ENCODE data around the gene MAP3K2. TPM values are rescaled to one million over a fixed set of nuclear protein-coding genes. Genes with fewer than 3 reads are reported as not detected.

The MAP3K2 gene
- total and polyA plus RNA-seq, 2 of the 8 experiments (the other 6 are each of a cell fraction or from before 2014, with no cell fraction given): 2.0 to 23.2 TPM

DNA sequence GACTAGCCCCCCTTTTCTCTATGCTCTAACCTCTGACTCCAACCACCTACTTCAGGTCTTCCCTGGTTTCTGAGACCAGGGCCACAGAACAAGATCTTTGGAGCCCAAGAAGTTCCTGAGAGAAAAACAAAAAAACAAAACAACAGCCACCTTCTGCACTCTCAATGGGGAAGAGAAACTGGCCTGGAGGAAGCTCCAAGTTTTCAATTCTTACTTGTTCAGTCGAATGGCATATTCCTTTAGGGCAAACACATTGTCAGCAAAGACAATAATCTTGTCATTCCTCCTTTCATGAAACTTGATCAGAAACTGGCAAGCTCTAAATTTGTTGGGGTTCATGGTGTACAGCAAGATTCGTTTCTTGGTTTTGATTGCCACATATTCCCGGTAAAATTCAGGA lies 108.8 kb downstream of the MAP3K2 start:
- CTCF ChIA-PET (ENCODE audit: partially characterized antibody): interaction anchor here (0.7 to 1.8 kb wide), 4 partner anchors 15 to 200 kb away, joined by 3 to 5 read pairs (median 4); partner anchors contain the start of gene ERCC3
- no peak overlapping the region for H3K14ac ChIP-seq (ENCODE audit: insufficient read length)
- peaks cover 0 to 21% of the 10 kb centered on the region in 2 experiments; a peak in 2 of 4 replicates for H3K79me2 ChIP-seq (ENCODE audit: control insufficient read depth in 1 of 2, insufficient read depth in 2 of 2, low read length in 2 of 2)
- no peak overlapping the region for H2AK5ac ChIP-seq (ENCODE audit: low read depth, low read length)
- no peak overlapping the region for H4K8ac ChIP-seq (ENCODE audit: extremely low read depth, insufficient read depth, low read length)
- DNase-seq (ENCODE audit: low read depth in 1 of 2, low spot score in 2 of 2) (no peak), FAIRE-seq (no peak)
- H2BK120ac ChIP-seq (replicated peaks; ENCODE audit: low read depth, low read length): no peak overlapping the region
- POLR2A ChIA-PET (ENCODE audit: partially characterized antibody): no interaction called here
- H2AFZ ChIP-seq (ENCODE audit: low read length): no peak overlapping the region
- no peak overlapping the region for H3K18ac ChIP-seq (ENCODE audit: extremely low read depth, low read length)
- no peak overlapping the region for H3K4ac ChIP-seq (replicated peaks; ENCODE audit: insufficient read length, low read depth, low read length)
- no peak overlapping the region for H3K4me2 ChIP-seq (ENCODE audit: insufficient read depth in 1 of 2, low read depth in 2 of 2, low read length in 2 of 2)
- H3K9me3 ChIP-seq (ENCODE audit: insufficient read depth in 2 of 2, low read depth in 1 of 2, low read length in 1 of 2): peaks cover 6 to 9% of the 10 kb centered on the region in 2 experiments; a peak in 2 of 4 replicates
- TF ChIP-seq SRF (IDR thresholded peaks at IDR 0.05; ENCODE audit: low read depth, low read length): no peak
- TF ChIP-seq RFX5 (IDR thresholded peaks at IDR 0.05; ENCODE audit: borderline replicate concordance, low read depth, low read length): no peak
- TF ChIP-seq TBP (IDR thresholded peaks at IDR 0.05; ENCODE audit: low read depth, low read length): no peak
- no peak for TF ChIP-seq HDAC2 (IDR thresholded peaks at IDR 0.05; ENCODE audit: borderline replicate concordance in 1 of 2, low read depth in 2 of 2, low read length in 2 of 2)
- TF ChIP-seq SUZ12 (IDR thresholded peaks at IDR 0.05; ENCODE audit: low read length): no peak
- TF ChIP-seq, protein P1, sequence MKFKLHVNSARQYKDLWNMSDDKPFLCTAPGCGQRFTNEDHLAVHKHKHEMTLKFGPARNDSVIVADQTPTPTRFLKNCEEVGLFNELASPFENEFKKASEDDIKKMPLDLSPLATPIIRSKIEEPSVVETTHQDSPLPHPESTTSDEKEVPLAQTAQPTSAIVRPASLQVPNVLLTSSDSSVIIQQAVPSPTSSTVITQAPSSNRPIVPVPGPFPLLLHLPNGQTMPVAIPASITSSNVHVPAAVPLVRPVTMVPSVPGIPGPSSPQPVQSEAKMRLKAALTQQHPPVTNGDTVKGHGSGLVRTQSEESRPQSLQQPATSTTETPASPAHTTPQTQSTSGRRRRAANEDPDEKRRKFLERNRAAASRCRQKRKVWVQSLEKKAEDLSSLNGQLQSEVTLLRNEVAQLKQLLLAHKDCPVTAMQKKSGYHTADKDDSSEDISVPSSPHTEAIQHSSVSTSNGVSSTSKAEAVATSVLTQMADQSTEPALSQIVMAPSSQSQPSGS (IDR thresholded peaks at IDR 0.05; ENCODE audit: low read length): no peak
- TF ChIP-seq KDM1A (IDR thresholded peaks at IDR 0.05; ENCODE audit: borderline replicate concordance, low read length): no peak
- TF ChIP-seq CEBPB (IDR thresholded peaks at IDR 0.05; ENCODE audit: low read depth, low read length): no peak
- TF ChIP-seq PHF8 (conservative IDR thresholded peaks at IDR 0.05; ENCODE audit: low read depth, low read length): no peak
- no peak for TF ChIP-seq CBX8 (IDR thresholded peaks at IDR 0.05; ENCODE audit: borderline replicate concordance, low read depth, low read length)
- no peaks in the 10 kb centered on the region for H3K4me1 ChIP-seq (replicated peaks in 1 of 4; ENCODE audit: control insufficient read depth in 3 of 4, insufficient read depth in 4 of 4, low read length in 3 of 4)
- H2BK20ac ChIP-seq (ENCODE audit: low read length): no peak overlapping the region
- no peak overlapping the region for H3K27ac ChIP-seq (ENCODE audit: low read depth, low read length)
- H2BK15ac ChIP-seq (ENCODE audit: low read length): no peak overlapping the region
- no peaks in the 10 kb centered on the region for H3K27me3 ChIP-seq (replicated peaks in 1 of 4; ENCODE audit: control insufficient read depth in 3 of 4, extremely low read depth in 1 of 4, insufficient read depth in 3 of 4, low read length in 3 of 4)
- H4K20me1 ChIP-seq (replicated peaks in 1 of 2; ENCODE audit: control insufficient read depth in 1 of 2, insufficient read depth in 2 of 2, low read length in 2 of 2): peaks cover 8 to 15% of the 10 kb centered on the region in 2 experiments
- H3K56ac ChIP-seq (replicated peaks; ENCODE audit: insufficient read length, low read depth, low read length): no peak overlapping the region
- no peak overlapping the region for H3K23ac ChIP-seq (ENCODE audit: insufficient read length)
- no peak overlapping the region for H4K5ac ChIP-seq (ENCODE audit: insufficient read length, low read depth, low read length)
- H3K23me2 ChIP-seq (ENCODE audit: low read depth, low read length): no peaks in the 10 kb centered on the region
- H4K91ac ChIP-seq (replicated peaks; ENCODE audit: insufficient read length, low read length): no peak overlapping the region
- 93% methylated on average over 3 of the region's 3 CpGs; no CpG with 5 or more reads in 1 of the 2 experiments for WGBS, 2 experiments (ENCODE audit: extremely low coverage in 1 of 2, insufficient coverage in 1 of 2, insufficient read length in 1 of 2, insufficient replicate concordance in 2 of 2, low coverage in 1 of 2, low lambda C conversion rate in 2 of 2, missing lambda C conversion rate in 1 of 2)
- no peak overlapping the region for H3K4me3 ChIP-seq (ENCODE audit: extremely low read depth in 1 of 4, insufficient read depth in 2 of 4, low read depth in 3 of 4, low read length in 4 of 4)
- H3K9ac ChIP-seq (replicated peaks in 1 of 4; ENCODE audit: extremely low read depth in 1 of 4, low read depth in 3 of 4, low read length in 3 of 4): no peak overlapping the region
- no peak overlapping the region for H2BK5ac ChIP-seq (ENCODE audit: low read depth, low read length)
- no peak overlapping the region for H2BK12ac ChIP-seq (ENCODE audit: low read depth, low read length)
- H3K79me1 ChIP-seq (ENCODE audit: low read depth, low read length): peaks cover 3% of the 10 kb centered on the region; the same call in 1 of the 2 replicates
- H3K36me3 ChIP-seq (ENCODE audit: control insufficient read depth in 2 of 4, insufficient read depth in 4 of 4, low read length in 3 of 4): peaks cover 34 to 81% (median 58%) of the 10 kb centered on the region in 4 experiments
